ENCODE data around the gene LMX1A.

DNA sequence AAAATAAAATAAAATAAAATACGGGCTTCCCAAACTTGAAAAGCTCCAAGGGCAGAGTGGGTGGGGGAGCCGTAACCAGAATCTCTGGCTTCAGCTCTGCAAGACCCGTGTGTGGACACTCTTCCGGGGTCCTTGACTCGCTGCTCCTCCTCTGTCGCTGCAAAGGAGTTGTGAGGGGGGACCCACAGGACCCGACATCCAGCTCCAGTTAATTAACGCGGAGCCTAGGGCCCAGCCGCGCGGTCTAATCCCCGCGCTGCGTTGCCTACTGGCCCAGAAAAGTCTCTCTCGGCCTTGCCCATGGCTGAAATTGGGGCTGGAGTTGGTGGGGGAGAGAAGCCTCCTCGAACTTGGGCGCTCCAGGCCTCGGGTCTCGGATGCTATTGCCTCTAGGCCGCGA, 1.8 kb downstream of the LMX1A start:
- TF ChIP-seq MYBL2 (IDR thresholded peaks at IDR 0.05; ENCODE audit: low read depth) (no peak), MYBL2 (CRISPR knock-in tag; IDR thresholded peaks at IDR 0.05; ENCODE audit: borderline replicate concordance) (no peak), SIN3A (IDR thresholded peaks at IDR 0.05; ENCODE audit: borderline replicate concordance in 2 of 2, control insufficient read depth in 1 of 2, low read depth in 2 of 2, low read length in 2 of 2) (no peak), POLR2AphosphoS5 (IDR thresholded peaks at IDR 0.05; ENCODE audit: control insufficient read depth, insufficient read depth, low read depth, low read length) (no peak), ZFPM2 (CRISPR knock-in tag; IDR thresholded peaks at IDR 0.05) (no peak), BACH1 (tag; IDR thresholded peaks at IDR 0.05) (no peak), FOXK1 (CRISPR knock-in tag; IDR thresholded peaks at IDR 0.05; ENCODE audit: borderline replicate concordance) (no peak), ATF7 (IDR thresholded peaks at IDR 0.05) (no peak), FOXP1 (CRISPR knock-in tag; IDR thresholded peaks at IDR 0.05) (no peak), GATAD2B (IDR thresholded peaks at IDR 0.05; ENCODE audit: borderline replicate concordance) (no peak)
- TF ChIP-seq, protein P1, sequence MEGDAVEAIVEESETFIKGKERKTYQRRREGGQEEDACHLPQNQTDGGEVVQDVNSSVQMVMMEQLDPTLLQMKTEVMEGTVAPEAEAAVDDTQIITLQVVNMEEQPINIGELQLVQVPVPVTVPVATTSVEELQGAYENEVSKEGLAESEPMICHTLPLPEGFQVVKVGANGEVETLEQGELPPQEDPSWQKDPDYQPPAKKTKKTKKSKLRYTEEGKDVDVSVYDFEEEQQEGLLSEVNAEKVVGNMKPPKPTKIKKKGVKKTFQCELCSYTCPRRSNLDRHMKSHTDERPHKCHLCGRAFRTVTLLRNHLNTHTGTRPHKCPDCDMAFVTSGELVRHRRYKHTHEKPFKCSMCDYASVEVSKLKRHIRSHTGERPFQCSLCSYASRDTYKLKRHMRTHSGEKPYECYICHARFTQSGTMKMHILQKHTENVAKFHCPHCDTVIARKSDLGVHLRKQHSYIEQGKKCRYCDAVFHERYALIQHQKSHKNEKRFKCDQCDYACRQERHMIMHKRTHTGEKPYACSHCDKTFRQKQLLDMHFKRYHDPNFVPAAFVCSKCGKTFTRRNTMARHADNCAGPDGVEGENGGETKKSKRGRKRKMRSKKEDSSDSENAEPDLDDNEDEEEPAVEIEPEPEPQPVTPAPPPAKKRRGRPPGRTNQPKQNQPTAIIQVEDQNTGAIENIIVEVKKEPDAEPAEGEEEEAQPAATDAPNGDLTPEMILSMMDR (IDR thresholded peaks at IDR 0.05 in 2 of 3, conservative IDR thresholded peaks at IDR 0.05 in 1 of 3; ENCODE audit: insufficient read depth in 2 of 3, low read depth in 1 of 3, low read length in 3 of 3) = no peak
- TF ChIP-seq, protein P2, sequence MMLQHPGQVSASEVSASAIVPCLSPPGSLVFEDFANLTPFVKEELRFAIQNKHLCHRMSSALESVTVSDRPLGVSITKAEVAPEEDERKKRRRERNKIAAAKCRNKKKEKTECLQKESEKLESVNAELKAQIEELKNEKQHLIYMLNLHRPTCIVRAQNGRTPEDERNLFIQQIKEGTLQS (IDR thresholded peaks at IDR 0.05) = no peak
- TF ChIP-seq, protein P2 (CRISPR knock-in tag; conservative IDR thresholded peaks at IDR 0.05) = no peak
- TF ChIP-seq, protein P3, sequence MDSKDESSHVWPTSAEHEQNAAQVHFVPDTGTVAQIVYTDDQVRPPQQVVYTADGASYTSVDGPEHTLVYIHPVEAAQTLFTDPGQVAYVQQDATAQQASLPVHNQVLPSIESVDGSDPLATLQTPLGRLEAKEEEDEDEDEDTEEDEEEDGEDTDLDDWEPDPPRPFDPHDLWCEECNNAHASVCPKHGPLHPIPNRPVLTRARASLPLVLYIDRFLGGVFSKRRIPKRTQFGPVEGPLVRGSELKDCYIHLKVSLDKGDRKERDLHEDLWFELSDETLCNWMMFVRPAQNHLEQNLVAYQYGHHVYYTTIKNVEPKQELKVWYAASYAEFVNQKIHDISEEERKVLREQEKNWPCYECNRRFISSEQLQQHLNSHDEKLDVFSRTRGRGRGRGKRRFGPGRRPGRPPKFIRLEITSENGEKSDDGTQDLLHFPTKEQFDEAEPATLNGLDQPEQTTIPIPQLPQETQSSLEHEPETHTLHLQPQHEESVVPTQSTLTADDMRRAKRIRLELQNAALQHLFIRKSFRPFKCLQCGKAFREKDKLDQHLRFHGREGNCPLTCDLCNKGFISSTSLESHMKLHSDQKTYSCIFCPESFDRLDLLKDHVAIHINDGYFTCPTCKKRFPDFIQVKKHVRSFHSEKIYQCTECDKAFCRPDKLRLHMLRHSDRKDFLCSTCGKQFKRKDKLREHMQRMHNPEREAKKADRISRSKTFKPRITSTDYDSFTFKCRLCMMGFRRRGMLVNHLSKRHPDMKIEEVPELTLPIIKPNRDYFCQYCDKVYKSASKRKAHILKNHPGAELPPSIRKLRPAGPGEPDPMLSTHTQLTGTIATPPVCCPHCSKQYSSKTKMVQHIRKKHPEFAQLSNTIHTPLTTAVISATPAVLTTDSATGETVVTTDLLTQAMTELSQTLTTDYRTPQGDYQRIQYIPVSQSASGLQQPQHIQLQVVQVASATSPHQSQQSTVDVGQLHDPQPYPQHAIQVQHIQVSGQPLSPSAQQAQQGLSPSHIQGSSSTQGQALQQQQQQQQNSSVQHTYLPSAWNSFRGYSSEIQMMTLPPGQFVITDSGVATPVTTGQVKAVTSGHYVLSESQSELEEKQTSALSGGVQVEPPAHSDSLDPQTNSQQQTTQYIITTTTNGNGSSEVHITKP (IDR thresholded peaks at IDR 0.05; ENCODE audit: partially characterized antibody) = no peak
- TF ChIP-seq, protein P4, sequence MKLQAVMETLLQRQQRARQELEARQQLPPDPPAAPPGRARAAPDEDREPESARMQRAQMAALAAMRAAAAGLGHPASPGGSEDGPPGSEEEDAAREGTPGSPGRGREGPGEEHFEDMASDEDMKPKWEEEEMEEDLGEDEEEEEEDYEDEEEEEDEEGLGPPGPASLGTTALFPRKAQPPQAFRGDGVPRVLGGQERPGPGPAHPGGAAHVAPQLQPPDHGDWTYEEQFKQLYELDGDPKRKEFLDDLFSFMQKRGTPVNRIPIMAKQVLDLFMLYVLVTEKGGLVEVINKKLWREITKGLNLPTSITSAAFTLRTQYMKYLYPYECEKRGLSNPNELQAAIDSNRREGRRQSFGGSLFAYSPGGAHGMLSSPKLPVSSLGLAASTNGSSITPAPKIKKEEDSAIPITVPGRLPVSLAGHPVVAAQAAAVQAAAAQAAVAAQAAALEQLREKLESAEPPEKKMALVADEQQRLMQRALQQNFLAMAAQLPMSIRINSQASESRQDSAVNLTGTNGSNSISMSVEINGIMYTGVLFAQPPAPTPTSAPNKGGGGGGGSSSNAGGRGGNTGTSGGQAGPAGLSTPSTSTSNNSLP (IDR thresholded peaks at IDR 0.05; ENCODE audit: borderline replicate concordance, low read depth, low read length) = no peak
